Panc1 (cell line): ENCODE measurements around the gene PJA2.

Experiments
- SIN3A ChIP-seq: IDR thresholded peaks from 2 replicates; pipeline ENCODE4 v1.6.1; 2012; ENCODE audit warnings: low read depth, mild to moderate bottlenecking, low read length, moderate library complexity, borderline replicate concordance; ENCODE audit not compliant: insufficient read depth
- TF ChIP-seq, protein P1 (sequence below): fragments of 450-650 bp; IDR thresholded peaks from 2 replicates; pipeline ENCODE4 v1.5.1; 2017; ENCODE audit warnings: mild to moderate bottlenecking

GRCh38 chr5:109418712-109419352 is 9.1 kb upstream of the PJA2 start:
- TF ChIP-seq, protein P1, sequence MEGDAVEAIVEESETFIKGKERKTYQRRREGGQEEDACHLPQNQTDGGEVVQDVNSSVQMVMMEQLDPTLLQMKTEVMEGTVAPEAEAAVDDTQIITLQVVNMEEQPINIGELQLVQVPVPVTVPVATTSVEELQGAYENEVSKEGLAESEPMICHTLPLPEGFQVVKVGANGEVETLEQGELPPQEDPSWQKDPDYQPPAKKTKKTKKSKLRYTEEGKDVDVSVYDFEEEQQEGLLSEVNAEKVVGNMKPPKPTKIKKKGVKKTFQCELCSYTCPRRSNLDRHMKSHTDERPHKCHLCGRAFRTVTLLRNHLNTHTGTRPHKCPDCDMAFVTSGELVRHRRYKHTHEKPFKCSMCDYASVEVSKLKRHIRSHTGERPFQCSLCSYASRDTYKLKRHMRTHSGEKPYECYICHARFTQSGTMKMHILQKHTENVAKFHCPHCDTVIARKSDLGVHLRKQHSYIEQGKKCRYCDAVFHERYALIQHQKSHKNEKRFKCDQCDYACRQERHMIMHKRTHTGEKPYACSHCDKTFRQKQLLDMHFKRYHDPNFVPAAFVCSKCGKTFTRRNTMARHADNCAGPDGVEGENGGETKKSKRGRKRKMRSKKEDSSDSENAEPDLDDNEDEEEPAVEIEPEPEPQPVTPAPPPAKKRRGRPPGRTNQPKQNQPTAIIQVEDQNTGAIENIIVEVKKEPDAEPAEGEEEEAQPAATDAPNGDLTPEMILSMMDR: no peak
- TF ChIP-seq SIN3A: no peak
